Stimulated activated CD4-positive, alpha-beta T cell treated with anti-CD3 and anti-CD28 coated beads, Interleukin-2, amount 100 ng/mL, for 48 hours (primary cell): ENCODE results near the gene MAP4K1.
A peak's percentile ranks its signal among the peaks of the same experiment; 100 is the strongest.
"Not testable (repeated sequence)": the region's sequence is repeated elsewhere in the genome, so short reads cannot be mapped to it uniquely, and the experiment has no call there.

ENCODE experiments used
- DNase-seq, 2 donors: peaks; one replicate each; pipeline ENCODE4 v3.0.0-alpha.2; 2020

Gene MAP4K1

GRCh38 chr19:38619361-38620174, 1.8 kb upstream of the MAP4K1 start:
- DNase-seq, result no peak

GRCh38 chr19:38618590-38619360, 1.0 kb upstream of the MAP4K1 start, which contains the start of gene EIF3K:
TSS of gene EIF3K (plus strand) at chr19:38619188. CDS start at chr19:38619269, 81 bp downstream.
- DNase-seq, result peak; percentile 99

- peak; percentile 10 to 11 for DNase-seq
Observed at GRCh38 chr19:38617283-38617763, 430 bp downstream of the MAP4K1 start.

- DNase-seq, result no peak
Observed at GRCh38 chr19:38616265-38616664, 1.5 kb downstream of the MAP4K1 start.

GRCh38 chr19:38615007-38615581, 2.7 kb downstream of the MAP4K1 start:
- DNase-seq, result no peak

- DNase-seq, result no peak
Observed at GRCh38 chr19:38614289-38614688, 3.5 kb downstream of the MAP4K1 start.

- DNase-seq, result no peak
Observed at GRCh38 chr19:38606131-38606530, 11.6 kb downstream of the MAP4K1 start.

GRCh38 chr19:38602856-38603255, 14.9 kb downstream of the MAP4K1 start:
- DNase-seq, result not testable (repeated sequence)

GRCh38 chr19:38599722-38600121, 18.0 kb downstream of the MAP4K1 start:
- DNase-seq, result no peak

GRCh38 chr19:38597075-38597474, 20.7 kb downstream of the MAP4K1 start:
- DNase-seq, result no peak

- peak; percentile 15 to 42 for DNase-seq
Observed at GRCh38 chr19:38596057-38596981, 21.4 kb downstream of the MAP4K1 start.

- no peak for DNase-seq
Observed at GRCh38 chr19:38592940-38593339, 24.8 kb downstream of the MAP4K1 start.

- DNase-seq, result no peak
Observed at GRCh38 chr19:38588041-38588440, 29.7 kb downstream of the MAP4K1 start.

GRCh38 chr19:38587562-38587961, 30.2 kb downstream of the MAP4K1 start:
- DNase-seq, result no peak

GRCh38 chr19:38583985-38584305, 33.8 kb downstream of the MAP4K1 start:
- no peak for DNase-seq

- DNase-seq, result no peak
Observed at GRCh38 chr19:38583219-38583984, 34.4 kb downstream of the MAP4K1 start.

GRCh38 chr19:38580080-38580479, 37.7 kb downstream of the MAP4K1 start:
- no peak for DNase-seq

- not testable (repeated sequence) for DNase-seq
Observed at GRCh38 chr19:38579304-38579703, 38.4 kb downstream of the MAP4K1 start.

- DNase-seq, result no peak
Observed at GRCh38 chr19:38577826-38578225, 39.9 kb downstream of the MAP4K1 start.

- DNase-seq, result no peak
Observed at GRCh38 chr19:38571682-38572081, 46.1 kb downstream of the MAP4K1 start.

GRCh38 chr19:38569368-38569983, 48.3 kb downstream of the MAP4K1 start:
- DNase-seq, result no peak
